ENCODE results near the gene NCK1.
A peak's percentile ranks its signal among the peaks of the same experiment; 100 is the strongest.
"Not testable (repeated sequence)": the region's sequence is repeated elsewhere in the genome, so short reads cannot be mapped to it uniquely, and the experiment has no call there.

NCK1 gene

GRCh38 chr3:136862617-136863322 is 762 bp downstream of the NCK1 start:
- peak in 28 of 56 donors; percentile 7 to 77 (median 48) for DNase-seq

- no peak for DNase-seq
Measured at GRCh38 chr3:136869282-136869681, 7.3 kb downstream of the NCK1 start.

GRCh38 chr3:136872258-136872657 is 10.2 kb downstream of the NCK1 start:
- DNase-seq = not testable (repeated sequence)

- not testable (repeated sequence) for DNase-seq
Measured at GRCh38 chr3:136879510-136879909, 17.5 kb downstream of the NCK1 start.

- DNase-seq = no peak
Measured at GRCh38 chr3:136882571-136882970, 20.6 kb downstream of the NCK1 start.

GRCh38 chr3:136883967-136884720 is 22.1 kb downstream of the NCK1 start:
- no peak for DNase-seq

GRCh38 chr3:136885357-136886213 is 23.6 kb downstream of the NCK1 start:
- DNase-seq = no peak

- no peak for DNase-seq
Measured at GRCh38 chr3:136889947-136890346, 27.9 kb downstream of the NCK1 start.

- no peak for DNase-seq
Measured at GRCh38 chr3:136891934-136892855, 30.2 kb downstream of the NCK1 start.

GRCh38 chr3:136893848-136894443 is 31.9 kb downstream of the NCK1 start:
- DNase-seq = no peak

- not testable (repeated sequence) for DNase-seq
Measured at GRCh38 chr3:136897171-136897570, 35.2 kb downstream of the NCK1 start.

- DNase-seq = no peak
Measured at GRCh38 chr3:136898549-136898948, 36.5 kb downstream of the NCK1 start.

- no peak for DNase-seq
Measured at GRCh38 chr3:136898954-136899353, 36.9 kb downstream of the NCK1 start.

GRCh38 chr3:136899622-136900158 is 37.7 kb downstream of the NCK1 start:
- DNase-seq = no peak

GRCh38 chr3:136900694-136901093 is 38.7 kb downstream of the NCK1 start:
- not testable (repeated sequence) for DNase-seq

- DNase-seq = no peak
Measured at GRCh38 chr3:136901391-136901790, 39.4 kb downstream of the NCK1 start.

- DNase-seq = not testable (repeated sequence)
Measured at GRCh38 chr3:136902530-136902929, 40.5 kb downstream of the NCK1 start.

GRCh38 chr3:136903899-136904298 is 41.9 kb downstream of the NCK1 start:
- DNase-seq = no peak

- no peak for DNase-seq
Measured at GRCh38 chr3:136904746-136905145, 42.7 kb downstream of the NCK1 start.

- DNase-seq = no peak
Measured at GRCh38 chr3:136905549-136905948, 43.5 kb downstream of the NCK1 start.
